OCI-LY1 (cell line): ENCODE measurements around the gene EXD2.

Experiments
- H2AFZ ChIP-seq: fragments of 200-600 bp; sonication (generic), shearing (Covaris generic); 2 replicates; pipeline ENCODE4 v1.6.0; 2014; ENCODE audit warnings: antibody characterized with exemption, mild to moderate bottlenecking, low read length
- H3F3A ChIP-seq: fragments of 200-600 bp; sonication (generic), shearing (Covaris generic); 2 replicates; pipeline ENCODE4 v1.6.0; 2014; ENCODE audit warnings: mild to moderate bottlenecking, antibody characterized with exemption, low read length, moderate library complexity; ENCODE audit not compliant: insufficient read depth
- H3K27ac ChIP-seq: fragments of 200-600 bp; sonication (generic); 2 replicates; pipeline ENCODE4 v1.5.1; 2014; ENCODE audit warnings: low read length, mixed run types, mild to moderate bottlenecking, low read depth; ENCODE audit not compliant: poor library complexity, severe bottlenecking
- H3K27me3 ChIP-seq: fragments of 200-600 bp; sonication (generic); 2 replicates; pipeline ENCODE4 v1.6.0; 2014; ENCODE audit warnings: antibody characterized with exemption, mild to moderate bottlenecking, low read length, moderate library complexity; ENCODE audit not compliant: insufficient read depth
- H3K36me3 ChIP-seq: fragments of 200-600 bp; sonication (generic); 2 replicates; pipeline ENCODE4 v1.6.1; 2014; ENCODE audit warnings: mild to moderate bottlenecking, antibody characterized with exemption, low read length, moderate library complexity, mixed read lengths; ENCODE audit not compliant: insufficient read depth
- H3K4me1 ChIP-seq: fragments of 200-600 bp; sonication (generic); 2 replicates; pipeline ENCODE4 v1.5.1; 2014; ENCODE audit warnings: mild to moderate bottlenecking, low read length, moderate library complexity; ENCODE audit not compliant: insufficient read depth, severe bottlenecking
- H3K4me2 ChIP-seq: fragments of 200-600 bp; sonication (generic), shearing (Covaris generic); 2 replicates; pipeline ENCODE4 v1.6.1; 2014; ENCODE audit warnings: low read length
- H3K4me3 ChIP-seq: fragments of 200-600 bp; sonication (generic); 2 replicates; pipeline ENCODE4 v1.5.1; 2014; ENCODE audit warnings: low read length, low read depth, mild to moderate bottlenecking, mixed read lengths; ENCODE audit not compliant: poor library complexity, severe bottlenecking
- H3K79me2 ChIP-seq: fragments of 200-600 bp; shearing (Covaris generic); 2 replicates; pipeline ENCODE4 v1.6.1; 2016; ENCODE audit warnings: mixed run types, low read length, mixed read lengths; ENCODE audit not compliant: insufficient read depth
- H3K9ac ChIP-seq: fragments of 200-600 bp; sonication (generic), shearing (Covaris generic); 2 replicates; pipeline ENCODE4 v1.6.1; 2014; ENCODE audit warnings: mild to moderate bottlenecking, low read length, mixed read lengths
- H3K9me2 ChIP-seq: fragments of 200-600 bp; sonication (generic), shearing (Covaris generic); 2 replicates; pipeline ENCODE4 v1.6.1; 2014; ENCODE audit warnings: low read depth, mild to moderate bottlenecking, low read length, mixed read lengths
- H3K9me3 ChIP-seq: fragments of 200-600 bp; shearing (Covaris generic); 2 replicates; pipeline ENCODE4 v1.6.1; 2014; ENCODE audit warnings: low read length, mixed read lengths
- H4K20me1 ChIP-seq: fragments of 200-600 bp; sonication (generic), shearing (Covaris generic); 2 replicates; pipeline ENCODE4 v1.6.0; 2016; ENCODE audit warnings: mild to moderate bottlenecking, low read length; ENCODE audit not compliant: insufficient read depth
- EZH2 ChIP-seq: fragments of 200-600 bp; sonication (generic), shearing (Covaris generic); IDR thresholded peaks from 2 replicates; pipeline ENCODE4 v1.8.0; 2017; ENCODE audit warnings: borderline replicate concordance, mixed run types, mild to moderate bottlenecking, antibody characterized with exemption, low read length, moderate library complexity, mixed read lengths
- TF ChIP-seq, protein P1 (sequence below): fragments of 200-600 bp; sonication (generic), shearing (Covaris generic); IDR thresholded peaks from 2 replicates; pipeline ENCODE4 v1.5.1; 2017; ENCODE audit warnings: mild to moderate bottlenecking, antibody characterized with exemption, low read length, moderate library complexity, mixed read lengths

The EXD2 gene

DNA sequence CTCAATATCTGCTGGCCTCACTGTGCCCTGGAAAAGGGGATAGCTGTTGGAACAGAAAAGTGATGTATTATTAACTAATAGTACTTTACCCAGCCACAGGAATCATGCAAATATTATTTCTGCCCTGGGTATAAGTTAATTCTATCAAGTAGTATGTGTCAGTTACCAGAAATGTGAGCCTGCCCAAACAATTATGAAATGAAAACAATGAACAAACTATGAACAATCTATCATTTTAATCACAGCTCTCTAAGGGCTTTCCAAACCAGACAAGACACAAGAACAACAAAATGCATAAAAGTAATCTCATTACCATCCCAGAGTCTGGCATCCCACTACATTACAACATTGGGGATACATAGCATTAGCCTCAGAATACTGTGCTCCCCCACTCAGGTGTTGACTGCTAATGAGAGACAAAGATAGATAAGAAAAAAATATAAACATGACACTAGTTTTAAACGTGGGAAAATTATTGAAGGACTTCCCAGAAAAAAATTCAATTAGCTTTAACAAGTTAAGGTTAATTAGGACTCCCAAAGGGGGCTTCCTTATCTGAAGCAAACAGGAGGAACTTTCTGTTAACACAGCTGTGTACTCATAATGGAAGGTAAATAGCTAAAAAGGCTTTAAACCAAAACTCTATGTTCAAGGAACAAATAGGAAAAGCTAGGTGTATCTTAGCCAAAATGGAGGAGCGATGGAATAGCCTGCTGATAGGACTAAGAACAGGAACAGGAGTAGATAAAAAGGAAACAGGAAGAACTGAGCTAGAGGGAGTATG is 41.6 kb upstream of the EXD2 start:
- Histone ChIP-seq H3F3A (no peaks in the 10 kb centered on the region), H3K4me1 (peaks cover 26% of the 10 kb centered on the region), H3K9me3 (no peaks in the 10 kb centered on the region), H3K36me3 (peaks cover 34% of the 10 kb centered on the region; the same call in 1 of the 2 replicates), H2AFZ (no peak overlapping the region), H3K4me3 (no peak overlapping the region), H3K27me3 (no peaks in the 10 kb centered on the region), H3K27ac (no peak overlapping the region), H3K4me2 (no peak overlapping the region), H3K79me2 (peaks cover 51% of the 10 kb centered on the region), H4K20me1 (no peaks in the 10 kb centered on the region), H3K9me2 (no peaks in the 10 kb centered on the region), H3K9ac (no peak overlapping the region)
- no peak for TF ChIP-seq EZH2
- TF ChIP-seq, protein P1, sequence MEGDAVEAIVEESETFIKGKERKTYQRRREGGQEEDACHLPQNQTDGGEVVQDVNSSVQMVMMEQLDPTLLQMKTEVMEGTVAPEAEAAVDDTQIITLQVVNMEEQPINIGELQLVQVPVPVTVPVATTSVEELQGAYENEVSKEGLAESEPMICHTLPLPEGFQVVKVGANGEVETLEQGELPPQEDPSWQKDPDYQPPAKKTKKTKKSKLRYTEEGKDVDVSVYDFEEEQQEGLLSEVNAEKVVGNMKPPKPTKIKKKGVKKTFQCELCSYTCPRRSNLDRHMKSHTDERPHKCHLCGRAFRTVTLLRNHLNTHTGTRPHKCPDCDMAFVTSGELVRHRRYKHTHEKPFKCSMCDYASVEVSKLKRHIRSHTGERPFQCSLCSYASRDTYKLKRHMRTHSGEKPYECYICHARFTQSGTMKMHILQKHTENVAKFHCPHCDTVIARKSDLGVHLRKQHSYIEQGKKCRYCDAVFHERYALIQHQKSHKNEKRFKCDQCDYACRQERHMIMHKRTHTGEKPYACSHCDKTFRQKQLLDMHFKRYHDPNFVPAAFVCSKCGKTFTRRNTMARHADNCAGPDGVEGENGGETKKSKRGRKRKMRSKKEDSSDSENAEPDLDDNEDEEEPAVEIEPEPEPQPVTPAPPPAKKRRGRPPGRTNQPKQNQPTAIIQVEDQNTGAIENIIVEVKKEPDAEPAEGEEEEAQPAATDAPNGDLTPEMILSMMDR = no peak

DNA sequence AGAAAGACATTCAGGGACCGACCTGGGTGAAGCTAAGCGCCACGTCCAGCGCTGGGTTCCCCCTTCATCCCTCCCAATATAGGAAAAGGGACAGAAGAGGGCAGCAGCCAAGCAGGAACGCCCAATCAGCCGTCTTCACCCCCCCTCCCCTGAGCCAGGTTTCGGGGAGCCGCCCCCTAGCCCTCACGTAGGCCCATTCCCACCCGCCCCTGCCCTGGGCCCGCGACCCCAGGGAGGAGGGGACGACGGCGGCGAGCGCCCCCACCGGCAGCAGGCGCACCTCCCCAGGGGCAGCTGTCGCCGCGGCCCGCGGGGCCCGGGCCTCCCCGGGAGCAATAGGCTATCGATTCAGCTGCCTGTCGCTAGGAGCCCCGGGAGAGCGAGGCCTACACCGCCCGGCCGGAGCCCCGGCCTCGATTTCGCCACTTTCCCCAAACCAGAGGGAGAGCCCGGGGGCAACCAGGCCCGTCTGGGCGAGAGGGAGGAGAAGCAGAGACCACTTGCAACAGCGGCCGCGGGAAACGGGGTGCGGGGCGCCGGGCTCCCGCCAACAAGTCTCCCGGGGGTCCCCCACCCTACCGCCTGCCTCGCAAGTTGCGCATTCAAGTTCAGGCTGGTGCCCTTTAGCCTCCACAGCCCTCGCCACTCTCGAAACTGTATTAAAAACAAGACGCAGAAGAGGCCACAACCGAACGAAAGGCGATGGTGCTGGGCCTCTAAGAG is 39.7 kb upstream of the EXD2 start:
- Histone ChIP-seq H3F3A (no peaks in the 10 kb centered on the region), H3K4me1 (peaks cover 26% of the 10 kb centered on the region), H3K36me3 (peaks cover 24% of the 10 kb centered on the region; the same call in 1 of the 2 replicates), H3K9ac (peak overlapping the region; percentile 96), H4K20me1 (no peaks in the 10 kb centered on the region), H3K4me2 (peak overlapping the region; percentile 97), H3K9me3 (no peaks in the 10 kb centered on the region), H2AFZ (no peak overlapping the region), H3K4me3 (peak overlapping the region; percentile 98), H3K27ac (peak overlapping the region; percentile 81), H3K9me2 (no peaks in the 10 kb centered on the region), H3K27me3 (no peaks in the 10 kb centered on the region; the same call in none of the 2 replicates), H3K79me2 (peaks cover 35% of the 10 kb centered on the region)
- TF ChIP-seq, protein P1 = peak; percentile 46
- no peak for TF ChIP-seq EZH2

DNA sequence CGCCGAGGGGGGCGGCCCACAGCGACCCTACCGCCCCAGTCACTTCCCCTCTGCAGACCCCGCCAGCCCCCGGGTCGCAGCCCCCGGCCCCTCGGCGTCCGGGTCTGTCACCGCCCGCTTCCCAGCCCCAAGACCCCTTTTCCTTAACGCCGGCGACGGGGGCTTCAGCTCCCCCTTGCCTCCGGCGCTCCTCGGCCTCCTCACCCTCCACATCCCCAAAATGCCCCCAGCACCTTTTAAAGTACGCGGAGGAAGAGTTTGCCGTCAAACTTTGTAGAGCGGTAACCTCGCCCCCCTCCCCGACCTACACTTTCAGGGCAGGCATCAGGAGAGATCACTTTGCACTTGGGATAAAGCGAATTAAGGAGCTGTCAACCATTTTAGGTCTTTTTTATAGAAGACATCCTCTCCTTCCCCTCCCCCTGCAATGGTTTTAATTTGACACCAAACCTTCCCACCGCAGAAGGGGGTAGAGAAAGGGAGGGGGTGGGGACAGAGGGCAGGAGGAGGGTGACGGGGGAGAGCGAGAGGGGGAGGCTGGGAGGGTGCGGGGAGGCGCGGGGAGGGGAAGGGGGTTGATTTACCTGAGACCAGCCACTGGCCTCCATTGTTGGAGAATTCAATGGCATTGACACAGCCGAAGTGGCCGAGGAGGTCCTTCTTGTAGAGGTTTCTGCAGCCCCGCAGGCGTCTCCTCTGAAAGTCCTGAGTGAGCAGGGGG is 39.0 kb upstream of the EXD2 start:
- H3K9ac ChIP-seq = peak overlapping the region; percentile 96
- no peaks in the 10 kb centered on the region for H3K9me3 ChIP-seq
- H3K27me3 ChIP-seq = no peaks in the 10 kb centered on the region; the same call in none of the 2 replicates
- H2AFZ ChIP-seq = no peak overlapping the region
- peaks cover 19% of the 10 kb centered on the region; the same call in 1 of the 2 replicates for H3K36me3 ChIP-seq
- H3K9me2 ChIP-seq = no peaks in the 10 kb centered on the region
- H3F3A ChIP-seq = no peaks in the 10 kb centered on the region
- H4K20me1 ChIP-seq = no peaks in the 10 kb centered on the region
- H3K4me2 ChIP-seq = peak overlapping the region; percentile 97
- peak overlapping the region; percentile 98 for H3K4me3 ChIP-seq
- peaks cover 30% of the 10 kb centered on the region for H3K79me2 ChIP-seq
- no peak for TF ChIP-seq EZH2
- TF ChIP-seq, protein P1 = no peak
- H3K4me1 ChIP-seq = peaks cover 26% of the 10 kb centered on the region
- H3K27ac ChIP-seq = peak overlapping the region; percentile 81
